ENCODE results near the gene AKT3.

AKT3 gene

DNA sequence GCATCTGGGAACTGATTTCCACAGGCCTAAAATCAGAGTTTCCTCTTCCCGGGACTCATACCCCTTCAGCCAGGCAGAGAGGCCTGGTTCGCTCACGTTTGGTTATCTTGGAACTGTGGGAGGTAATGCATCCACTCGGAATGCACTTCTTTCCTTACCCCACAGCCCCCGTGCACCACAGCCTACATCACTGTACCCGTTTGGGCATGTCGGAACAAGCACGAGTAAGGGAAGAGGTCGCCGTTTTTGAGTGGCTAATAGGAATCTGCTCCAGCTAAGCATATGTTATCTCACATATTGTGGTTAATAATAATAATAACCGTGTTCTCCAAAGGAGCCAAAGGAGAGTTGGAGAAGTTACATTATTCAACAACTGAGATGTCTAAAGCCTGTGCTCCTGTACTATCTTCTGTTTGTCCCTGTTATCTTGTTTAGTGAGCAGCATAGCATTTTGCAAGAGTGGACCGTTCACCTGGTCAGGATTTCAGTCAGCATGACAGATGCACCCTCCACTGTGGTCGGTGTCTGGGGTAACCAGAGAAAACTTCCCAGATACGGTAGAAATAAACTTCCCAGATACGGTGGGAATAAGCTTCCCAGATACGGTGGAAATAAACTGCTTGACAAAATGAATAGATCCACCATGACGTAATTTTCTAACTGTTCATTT lies 395.6 kb downstream of the AKT3 start:
- no peak for DNase-seq

DNA sequence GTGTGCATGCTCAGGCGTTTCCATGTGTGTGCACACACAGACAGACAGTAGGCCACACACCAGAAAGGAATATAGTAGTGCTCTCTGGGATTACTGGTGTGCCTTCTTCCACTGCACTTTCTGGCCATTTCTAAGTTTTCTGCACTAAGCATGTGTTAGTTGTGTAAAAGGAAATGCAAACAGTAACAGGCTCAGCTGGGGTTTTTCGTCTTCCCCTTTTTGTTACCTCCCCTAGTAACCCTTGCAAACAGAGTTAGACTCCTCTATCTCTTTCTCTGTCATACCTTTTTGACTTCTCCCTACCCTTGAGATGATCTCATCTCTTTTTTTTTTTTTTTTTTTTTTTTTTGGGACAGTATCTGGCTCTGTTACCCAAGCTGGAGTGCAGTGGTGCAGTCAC lies 398.0 kb downstream of the AKT3 start:
- DNase-seq, result no peak

DNA sequence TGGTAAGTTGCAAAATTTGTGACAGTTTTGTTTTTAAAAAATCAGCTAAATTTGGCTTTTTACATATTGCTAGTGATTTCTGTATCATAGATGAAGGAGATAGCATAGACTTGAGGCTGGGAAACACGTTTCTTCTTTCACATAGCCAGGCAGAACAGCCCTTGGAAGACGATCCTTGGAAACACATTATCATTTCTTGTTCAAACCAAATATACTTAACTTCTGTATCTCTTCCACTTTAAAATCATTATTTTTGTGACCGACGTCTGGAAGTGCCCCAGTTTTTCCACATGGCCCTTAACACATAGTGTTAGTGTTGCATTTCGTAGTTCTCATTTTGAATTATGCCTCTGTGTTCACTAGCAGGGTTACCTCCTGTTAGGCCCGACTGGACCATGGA lies 400.7 kb downstream of the AKT3 start:
- DNase-seq, result no peak

DNA sequence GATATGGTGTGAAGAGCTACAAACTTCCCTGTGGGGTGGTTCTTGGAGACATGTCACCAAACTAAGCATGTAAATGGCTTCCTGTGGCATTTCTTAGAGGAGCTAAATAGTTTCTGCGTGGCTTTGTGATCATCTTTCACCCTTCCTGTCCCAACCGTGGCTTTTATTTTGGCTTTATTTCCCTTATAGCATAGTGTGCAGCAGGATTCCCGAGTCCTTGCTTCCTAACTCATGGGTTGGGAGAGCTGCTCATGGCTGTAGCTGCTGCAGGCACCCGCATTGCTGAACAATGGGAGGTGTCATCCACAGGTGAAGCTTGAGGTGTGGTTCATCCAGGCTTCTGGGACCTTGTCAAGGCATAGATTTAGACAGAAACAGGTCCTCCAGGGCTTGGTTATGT lies 402.2 kb downstream of the AKT3 start:
- no peak for DNase-seq

DNA sequence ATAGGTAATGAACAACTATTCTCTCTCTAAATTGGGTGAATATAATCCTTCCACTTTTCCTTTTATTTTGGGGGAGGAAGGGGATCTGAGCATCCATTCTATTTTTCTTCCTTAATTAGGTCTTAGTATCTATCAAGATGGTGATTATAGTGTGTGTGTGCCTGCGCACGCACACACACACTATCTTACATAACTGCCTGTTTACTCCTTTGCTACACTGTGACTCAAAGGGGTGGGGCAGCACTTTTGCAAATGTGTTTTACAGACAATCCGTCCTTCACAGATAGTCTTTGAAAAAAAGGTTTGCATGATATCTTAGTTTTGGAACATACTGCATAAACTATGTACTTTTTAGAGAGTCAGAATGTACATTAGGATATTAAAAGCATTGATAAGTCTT lies 402.7 kb downstream of the AKT3 start:
- DNase-seq, result no peak

DNA sequence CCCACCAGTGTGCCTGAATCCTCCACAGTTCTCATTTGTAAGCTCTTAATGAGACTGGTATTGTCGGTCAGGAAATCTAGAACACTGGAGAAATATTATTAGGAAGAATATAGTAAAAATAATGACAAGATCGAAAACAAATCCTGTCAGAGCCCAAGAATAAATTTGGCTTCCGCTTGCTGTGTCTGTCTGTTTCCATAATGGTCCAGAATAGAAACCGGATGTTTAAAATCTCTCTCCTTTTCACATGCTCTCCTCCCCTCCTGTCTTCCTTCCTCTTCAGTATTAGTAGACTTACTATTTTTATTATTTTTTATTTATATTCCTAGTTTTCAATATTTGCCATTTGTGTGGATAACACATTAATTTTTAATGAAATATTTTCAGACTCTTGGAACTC lies 406.5 kb downstream of the AKT3 start:
- no peak for DNase-seq

DNA sequence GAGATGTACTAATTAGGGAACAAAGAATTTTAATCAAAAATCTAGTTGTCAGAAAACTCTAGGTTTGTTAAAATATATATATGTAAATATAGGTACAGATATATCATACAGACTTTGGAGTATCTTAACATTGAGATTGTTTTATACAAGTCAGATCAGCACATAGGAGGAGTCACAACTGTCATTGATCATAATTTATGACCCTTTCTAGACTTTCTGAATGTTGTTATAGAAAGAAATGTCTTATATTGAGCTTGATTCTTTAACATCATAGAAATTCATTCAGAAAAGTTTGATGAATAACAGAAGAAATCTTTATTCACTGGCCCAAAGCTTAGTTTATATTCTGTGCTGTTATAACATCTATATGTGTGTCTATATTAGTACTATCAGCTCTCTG lies 408.4 kb downstream of the AKT3 start:
- DNase-seq, result no peak

DNA sequence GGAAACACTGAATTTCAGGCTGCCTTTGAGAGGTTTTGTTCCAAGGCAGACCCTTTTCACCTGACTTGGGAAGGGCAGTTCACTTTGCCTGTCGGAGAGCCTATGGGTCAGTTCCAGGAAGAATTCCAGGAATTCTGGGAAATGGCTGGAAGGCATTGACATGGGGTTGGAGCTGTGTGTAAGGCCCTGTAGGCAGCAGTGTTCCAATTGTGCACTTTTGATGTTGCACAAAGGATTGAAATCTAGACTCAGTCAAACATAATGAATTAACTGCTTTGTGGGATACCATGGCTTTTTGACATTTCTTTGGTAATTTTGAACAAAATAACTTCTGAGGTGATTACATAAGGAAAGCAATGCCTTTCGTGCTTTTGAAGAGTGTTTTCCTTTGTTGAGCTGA lies 409.6 kb downstream of the AKT3 start:
- no peak for DNase-seq

DNA sequence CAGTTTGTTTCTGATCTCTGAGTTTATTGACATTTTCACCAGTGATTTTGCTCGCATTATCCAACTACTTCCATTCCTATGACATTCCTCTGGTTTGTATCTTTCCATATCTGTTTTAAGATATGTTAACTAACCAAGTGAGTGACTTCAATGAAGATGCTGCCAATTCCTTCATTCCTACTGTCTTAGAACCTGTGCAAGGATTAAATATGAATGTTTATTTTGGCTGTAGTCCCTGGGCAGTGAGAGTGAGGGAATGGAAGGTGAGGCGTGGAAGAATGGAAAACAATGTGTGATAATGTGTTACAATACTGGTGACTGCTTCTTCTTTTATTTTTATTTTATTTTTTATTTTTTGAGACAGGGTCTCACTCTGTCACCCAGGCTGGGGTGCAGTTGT lies 411.2 kb downstream of the AKT3 start:
- no peak for DNase-seq
